ENCODE results near the gene ERICH2. TPM values are rescaled to one million over a fixed set of nuclear protein-coding genes. Genes with fewer than 3 reads are reported as not detected.

The ERICH2 gene
- total RNA-seq, 1 experiment from 2014 or later = 0.74 TPM

DNA sequence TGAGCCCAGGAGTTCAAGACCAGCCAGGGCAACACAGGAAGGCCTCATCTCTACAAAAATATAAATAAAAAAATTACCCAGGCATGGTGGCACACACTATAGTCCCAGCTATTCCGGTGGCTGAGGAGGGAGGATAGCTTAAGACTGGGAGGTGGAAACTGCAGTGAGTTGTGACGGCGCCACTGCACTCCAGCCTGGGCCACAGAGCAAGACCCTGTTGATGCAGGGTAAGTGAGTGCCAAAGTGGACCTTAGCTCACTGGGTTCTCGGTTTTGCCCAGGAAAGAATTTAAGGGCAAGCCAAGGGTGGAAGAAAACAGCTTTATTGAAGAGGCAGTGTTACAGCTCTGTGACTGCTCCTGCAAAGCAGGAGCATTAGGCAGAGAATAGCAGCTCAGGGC, 6.9 kb upstream of the ERICH2 start:
- ChIA-PET POLR2A (no interaction called here), CTCF (interaction anchor here (0.9 kb wide), 1 partner anchor 26 kb away, joined by 4 read pairs; no protein-coding TSS in a partner anchor)
- intact Hi-C loops (cut with micrococcal nuclease; ENCODE audit: unreplicated experiment) (no loop called here), in situ Hi-C loops (cut with HindIII; ENCODE audit: low pct_unique_long_range_greater_than_20kb, low sequenced_read_pairs) (no loop called here)
- ATAC-seq = no peak
- Histone ChIP-seq H3K4me3 (ENCODE audit: low read depth in 2 of 2, low read length in 2 of 2) (no peak overlapping the region), H3K27me3 (ENCODE audit: control insufficient read depth, insufficient read depth, low read length) (no peaks in the 10 kb centered on the region), H3K27ac (ENCODE audit: low read length) (no peak overlapping the region), H3K36me3 (ENCODE audit: control insufficient read depth, insufficient read depth, low read length) (no peaks in the 10 kb centered on the region), H3K4me1 (ENCODE audit: control insufficient read depth, insufficient read depth, low read length) (no peaks in the 10 kb centered on the region), H3K9me3 (ENCODE audit: control insufficient read depth, insufficient read depth, low read depth, low read length) (no peaks in the 10 kb centered on the region)
- BruUV-seq (replicated peaks) = no TSS peak
- TF ChIP-seq POLR2AphosphoS5 (IDR thresholded peaks at IDR 0.05; ENCODE audit: low read depth, low read length) (no peak), SIN3A (IDR thresholded peaks at IDR 0.05; ENCODE audit: borderline replicate concordance, insufficient read depth, low read depth, low read length) (no peak), TCF7L2 (IDR thresholded peaks at IDR 0.05; ENCODE audit: low read depth, low read length) (no peak)
- TF ChIP-seq, protein P1, sequence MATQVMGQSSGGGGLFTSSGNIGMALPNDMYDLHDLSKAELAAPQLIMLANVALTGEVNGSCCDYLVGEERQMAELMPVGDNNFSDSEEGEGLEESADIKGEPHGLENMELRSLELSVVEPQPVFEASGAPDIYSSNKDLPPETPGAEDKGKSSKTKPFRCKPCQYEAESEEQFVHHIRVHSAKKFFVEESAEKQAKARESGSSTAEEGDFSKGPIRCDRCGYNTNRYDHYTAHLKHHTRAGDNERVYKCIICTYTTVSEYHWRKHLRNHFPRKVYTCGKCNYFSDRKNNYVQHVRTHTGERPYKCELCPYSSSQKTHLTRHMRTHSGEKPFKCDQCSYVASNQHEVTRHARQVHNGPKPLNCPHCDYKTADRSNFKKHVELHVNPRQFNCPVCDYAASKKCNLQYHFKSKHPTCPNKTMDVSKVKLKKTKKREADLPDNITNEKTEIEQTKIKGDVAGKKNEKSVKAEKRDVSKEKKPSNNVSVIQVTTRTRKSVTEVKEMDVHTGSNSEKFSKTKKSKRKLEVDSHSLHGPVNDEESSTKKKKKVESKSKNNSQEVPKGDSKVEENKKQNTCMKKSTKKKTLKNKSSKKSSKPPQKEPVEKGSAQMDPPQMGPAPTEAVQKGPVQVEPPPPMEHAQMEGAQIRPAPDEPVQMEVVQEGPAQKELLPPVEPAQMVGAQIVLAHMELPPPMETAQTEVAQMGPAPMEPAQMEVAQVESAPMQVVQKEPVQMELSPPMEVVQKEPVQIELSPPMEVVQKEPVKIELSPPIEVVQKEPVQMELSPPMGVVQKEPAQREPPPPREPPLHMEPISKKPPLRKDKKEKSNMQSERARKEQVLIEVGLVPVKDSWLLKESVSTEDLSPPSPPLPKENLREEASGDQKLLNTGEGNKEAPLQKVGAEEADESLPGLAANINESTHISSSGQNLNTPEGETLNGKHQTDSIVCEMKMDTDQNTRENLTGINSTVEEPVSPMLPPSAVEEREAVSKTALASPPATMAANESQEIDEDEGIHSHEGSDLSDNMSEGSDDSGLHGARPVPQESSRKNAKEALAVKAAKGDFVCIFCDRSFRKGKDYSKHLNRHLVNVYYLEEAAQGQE (IDR thresholded peaks at IDR 0.05; ENCODE audit: insufficient read depth in 1 of 2, low read depth in 2 of 2, low read length in 1 of 2) = no peak
- TF ChIP-seq, protein P2, sequence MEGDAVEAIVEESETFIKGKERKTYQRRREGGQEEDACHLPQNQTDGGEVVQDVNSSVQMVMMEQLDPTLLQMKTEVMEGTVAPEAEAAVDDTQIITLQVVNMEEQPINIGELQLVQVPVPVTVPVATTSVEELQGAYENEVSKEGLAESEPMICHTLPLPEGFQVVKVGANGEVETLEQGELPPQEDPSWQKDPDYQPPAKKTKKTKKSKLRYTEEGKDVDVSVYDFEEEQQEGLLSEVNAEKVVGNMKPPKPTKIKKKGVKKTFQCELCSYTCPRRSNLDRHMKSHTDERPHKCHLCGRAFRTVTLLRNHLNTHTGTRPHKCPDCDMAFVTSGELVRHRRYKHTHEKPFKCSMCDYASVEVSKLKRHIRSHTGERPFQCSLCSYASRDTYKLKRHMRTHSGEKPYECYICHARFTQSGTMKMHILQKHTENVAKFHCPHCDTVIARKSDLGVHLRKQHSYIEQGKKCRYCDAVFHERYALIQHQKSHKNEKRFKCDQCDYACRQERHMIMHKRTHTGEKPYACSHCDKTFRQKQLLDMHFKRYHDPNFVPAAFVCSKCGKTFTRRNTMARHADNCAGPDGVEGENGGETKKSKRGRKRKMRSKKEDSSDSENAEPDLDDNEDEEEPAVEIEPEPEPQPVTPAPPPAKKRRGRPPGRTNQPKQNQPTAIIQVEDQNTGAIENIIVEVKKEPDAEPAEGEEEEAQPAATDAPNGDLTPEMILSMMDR (IDR thresholded peaks at IDR 0.05) = no peak
- DNase-seq (ENCODE audit: low read depth, low spot score) = no peak

DNA sequence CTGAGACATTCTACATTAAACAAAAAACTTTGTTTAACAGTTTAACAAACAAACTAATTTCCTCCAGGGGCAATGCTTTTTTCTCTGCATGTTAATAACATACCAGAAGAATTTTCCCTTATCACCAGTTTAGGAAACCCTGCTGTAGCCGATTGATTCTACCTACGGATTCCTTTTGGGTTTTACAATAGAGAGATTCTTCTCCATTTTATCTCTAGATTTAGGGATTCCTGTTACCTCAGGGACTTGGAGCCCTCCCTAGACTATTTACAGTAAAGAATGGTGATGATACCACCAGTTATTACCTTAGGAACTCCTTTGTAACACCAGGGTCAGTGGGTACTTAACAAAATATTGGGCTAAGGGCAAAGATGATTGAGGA, 5.3 kb upstream of the ERICH2 start:
- Histone ChIP-seq H3K4me3 (ENCODE audit: low read depth in 2 of 2, low read length in 2 of 2) (no peak overlapping the region), H3K4me1 (ENCODE audit: control insufficient read depth, insufficient read depth, low read length) (peaks cover 2% of the 10 kb centered on the region; the same call in 1 of the 2 replicates), H3K36me3 (ENCODE audit: control insufficient read depth, insufficient read depth, low read length) (no peaks in the 10 kb centered on the region), H3K9me3 (ENCODE audit: control insufficient read depth, insufficient read depth, low read depth, low read length) (no peaks in the 10 kb centered on the region), H3K27ac (ENCODE audit: low read length) (no peak overlapping the region), H3K27me3 (ENCODE audit: control insufficient read depth, insufficient read depth, low read length) (no peaks in the 10 kb centered on the region)
- no TSS peak for BruUV-seq (replicated peaks)
- DNase-seq (ENCODE audit: low read depth, low spot score) (no peak), ATAC-seq (no peak)
- intact Hi-C loops (cut with micrococcal nuclease; ENCODE audit: unreplicated experiment) = no loop called here
- ChIA-PET POLR2A (no interaction called here), CTCF (no interaction called here)
- TF ChIP-seq POLR2AphosphoS5 (IDR thresholded peaks at IDR 0.05; ENCODE audit: low read depth, low read length) (no peak), SIN3A (IDR thresholded peaks at IDR 0.05; ENCODE audit: borderline replicate concordance, insufficient read depth, low read depth, low read length) (no peak), TCF7L2 (IDR thresholded peaks at IDR 0.05; ENCODE audit: low read depth, low read length) (no peak)
- TF ChIP-seq, protein P1 (IDR thresholded peaks at IDR 0.05; ENCODE audit: insufficient read depth in 1 of 2, low read depth in 2 of 2, low read length in 1 of 2) = no peak
- TF ChIP-seq, protein P2 (IDR thresholded peaks at IDR 0.05) = no peak
- in situ Hi-C loops (cut with HindIII; ENCODE audit: low pct_unique_long_range_greater_than_20kb, low sequenced_read_pairs) = no loop called here
